Gastrocnemius medialis (tissue), 4 donors: ENCODE data around the gene ACIN1. TPM values are rescaled to one million over a fixed set of nuclear protein-coding genes. Genes with fewer than 3 reads are reported as not detected.

Source experiments
- ATAC-seq, 2 donors: fragments of 150-250 bp; one replicate each; pipeline ENCODE4 v1.9.1; 2016
- DNase-seq, 2 donors: peaks; one replicate each; pipeline ENCODE4 v3.0.0-alpha.2; 2019
- H3K27ac ChIP-seq, 4 donors: fragments of 200-600 bp; sonication (generic); 1 replicate in 1 of 4; 2 replicates in 3 of 4; pipeline ENCODE4 v1.5.1; 2016 to 2018; ENCODE audit warnings: mild to moderate bottlenecking in 2 of 4, moderate library complexity in 1 of 4
- H3K27me3 ChIP-seq, 3 donors: fragments of 200-600 bp; sonication (generic) in 2 of 3; 1 replicate in 1 of 3; 2 replicates in 2 of 3; pipeline versions ENCODE4 v1.5.1 to v1.6.0; 2016 to 2019; ENCODE audit warnings: mild to moderate bottlenecking in 1 of 3, moderate library complexity in 1 of 3
- H3K36me3 ChIP-seq, 2 donors: fragments of 200-600 bp; sonication (generic) in 1 of 2; one replicate each; pipeline ENCODE4 v1.5.1; 2017 to 2018
- H3K4me1 ChIP-seq, 2 donors: fragments of 200-600 bp; sonication (generic) in 1 of 2; one replicate each; pipeline ENCODE4 v1.5.1; 2016 to 2017; ENCODE audit warnings: mild to moderate bottlenecking in 2 of 2
- H3K4me3 ChIP-seq, 4 donors: fragments of 200-600 bp; sonication (generic) in 3 of 4; 1 replicate in 1 of 4; 2 replicates in 3 of 4; pipeline ENCODE4 v1.5.1; 2016 to 2019; ENCODE audit warnings: mild to moderate bottlenecking in 2 of 4
- H3K9me3 ChIP-seq, 3 donors: fragments of 200-600 bp; sonication (generic) in 2 of 3; 1 replicate in 1 of 3; 2 replicates in 2 of 3; pipeline ENCODE4 v1.5.1; 2016 to 2019
- CTCF ChIP-seq, 5 experiments: fragments of 450-650 bp in 3 of 5; fragments of 200-600 bp in 2 of 5; sonication (generic) in 2 of 5; IDR thresholded peaks in 4 of 5; conservative IDR thresholded peaks in 1 of 5; 1 replicate in 4 of 5; 2 replicates in 1 of 5; pipeline ENCODE4 v1.5.1; 2016 to 2019; ENCODE audit warnings: antibody characterized with exemption in 5 of 5, mild to moderate bottlenecking in 3 of 5, moderate library complexity in 3 of 5
- POLR2A ChIP-seq, 2 donors: fragments of 450-650 bp; IDR thresholded peaks; one replicate each; pipeline ENCODE4 v1.6.1; 2017; ENCODE audit warnings: antibody characterized with exemption in 2 of 2, mild to moderate bottlenecking in 2 of 2, moderate library complexity in 2 of 2
- in situ Hi-C, 4 donors: fragments of 200-750 bp; cut with MboI; loops; one replicate each; pipeline versions ENCODE4 v1.15.0 to v1.8.0; 2017; ENCODE audit warnings: low sequenced_read_pairs in 4 of 4
- intact Hi-C: fragments of 100-400 bp; cut with DNase I; formaldehyde crosslinking; loops from one replicate; pipeline ENCODE4 v1.15.1; 2023; ENCODE audit warnings: low total_unique reads
- total RNA-seq, 4 donors: library from RNA; depleted of rRNA; stranded (reverse); fragments of >200 nt; gene quantifications; one replicate each; pipeline versions ENCODE4 v1.1.0 to v1.2.3, GENCODE V29; 2016

The ACIN1 gene
- total RNA-seq, 4 donors from 2014 or later = 61.9 to 74.8 (median 70.6) TPM

GRCh38 chr14:23008831-23009230 is 86.1 kb downstream of the ACIN1 start:
- Histone ChIP-seq H3K9me3 (no peaks in the 10 kb centered on the region), H3K27ac (peak overlapping the region in 3 of 4 donors; percentile 84 to 96 (median 87)), H3K4me1 (peaks cover 16 to 18% of the 10 kb centered on the region in 2 donors), H3K4me3 (peak overlapping the region in 1 of 4 donors; percentile 64), H3K27me3 (no peaks in the 10 kb centered on the region), H3K36me3 (no peaks in the 10 kb centered on the region)
- in situ Hi-C loops = no loop called here
- intact Hi-C loops = no loop called here
- ATAC-seq = no peak
- DNase-seq = no peak
- no peak for TF ChIP-seq CTCF (IDR thresholded peaks at IDR 0.05 in 4 of 5, conservative IDR thresholded peaks at IDR 0.05 in 1 of 5)
- no peak for TF ChIP-seq POLR2A (IDR thresholded peaks at IDR 0.05)

Other genes with a start within 250 kb of the ACIN1 start
- gene LRP10, start 223.4 kb downstream of the ACIN1 start, total RNA-seq = 100 to 1,000 TPM in 1 of 4 donors, 10 to 100 TPM in 3; 31.1 to 109 (median 60.1) TPM
- 1 to 10 TPM in 1 of 4 donors, not detected in 3; 1.1 TPM for gene REM2, start 211.9 kb downstream of the ACIN1 start, total RNA-seq
- 10 to 100 TPM; 37.7 to 83.3 (median 62.1) TPM for gene RBM23, start 176.0 kb downstream of the ACIN1 start, total RNA-seq
- gene PRMT5, start 165.8 kb downstream of the ACIN1 start, total RNA-seq = 10 to 100 TPM; 67.2 to 83.2 (median 78.6) TPM
- 10 to 100 TPM; 12.9 to 34.6 (median 17.1) TPM for gene HAUS4, start 138.0 kb downstream of the ACIN1 start, total RNA-seq
- 1 to 10 TPM in 2 of 4 donors, under 1 TPM in 2; 0.46 to 5.0 (median 1.9) TPM for gene AJUBA, start 112.6 kb downstream of the ACIN1 start, total RNA-seq
- 10 to 100 TPM in 1 of 4 donors, 1 to 10 TPM in 3; 3.7 to 16.2 (median 6.7) TPM for gene C14orf93, start 85.0 kb downstream of the ACIN1 start, total RNA-seq
- gene PSMB5, start 60.2 kb downstream of the ACIN1 start, total RNA-seq = 100 to 1,000 TPM; 304 to 543 (median 486) TPM
- gene PSMB11, start 52.9 kb downstream of the ACIN1 start, total RNA-seq = not detected
- gene CDH24, start 37.6 kb downstream of the ACIN1 start, total RNA-seq = 1 to 10 TPM in 1 of 4 donors, under 1 TPM in 3; 0.36 to 1.7 (median 0.58) TPM
- gene C14orf119, start 369 bp upstream of the ACIN1 start, total RNA-seq = 10 to 100 TPM in 3 of 4 donors, 1 to 10 TPM in 1; 9.5 to 28.8 (median 13.8) TPM
- gene CIROP, start 9.9 kb upstream of the ACIN1 start, total RNA-seq = not detected
- not detected for gene CEBPE, start 24.1 kb upstream of the ACIN1 start, total RNA-seq
- 100 to 1,000 TPM in 1 of 4 donors, 10 to 100 TPM in 3; 34.5 to 199 (median 63.7) TPM for gene SLC7A8, start 88.5 kb upstream of the ACIN1 start, total RNA-seq
- gene RNF212B, start 142.8 kb upstream of the ACIN1 start, total RNA-seq = not detected
- 1 to 10 TPM; 7.8 to 10.0 (median 8.4) TPM for gene HOMEZ, start 191.0 kb upstream of the ACIN1 start, total RNA-seq
- gene PPP1R3E, start 207.7 kb upstream of the ACIN1 start, total RNA-seq = 1 to 10 TPM; 5.9 to 7.9 (median 6.7) TPM
- 10 to 100 TPM; 13.4 to 24.9 (median 23.8) TPM for gene BCL2L2, start 211.7 kb upstream of the ACIN1 start, total RNA-seq
- 10 to 100 TPM; 15.7 to 32.8 (median 26.6) TPM for gene PABPN1, start 226.3 kb upstream of the ACIN1 start, total RNA-seq